Breast epithelium (tissue), 3 donors: ENCODE measurements around the gene EPS8L3.

Source experiments
- POLR2A ChIP-seq: fragments of 450-650 bp; IDR thresholded peaks from one replicate; pipeline ENCODE4 v1.6.1; 2016; ENCODE audit warnings: antibody characterized with exemption, mild to moderate bottlenecking, moderate library complexity
- POLR2AphosphoS5 ChIP-seq, 3 donors: sonication (generic); formaldehyde crosslinking; IDR thresholded peaks; one replicate each; pipeline ENCODE4 v1.6.1; 2017; ENCODE audit warnings: antibody characterized with exemption in 3 of 3
- TF ChIP-seq, protein P1 (sequence below), 3 donors: fragments of 450-650 bp; IDR thresholded peaks; one replicate each; pipeline ENCODE4 v1.5.1; 2016 to 2017; ENCODE audit warnings: antibody characterized with exemption in 3 of 3, mild to moderate bottlenecking in 3 of 3, moderate library complexity in 3 of 3

DNA sequence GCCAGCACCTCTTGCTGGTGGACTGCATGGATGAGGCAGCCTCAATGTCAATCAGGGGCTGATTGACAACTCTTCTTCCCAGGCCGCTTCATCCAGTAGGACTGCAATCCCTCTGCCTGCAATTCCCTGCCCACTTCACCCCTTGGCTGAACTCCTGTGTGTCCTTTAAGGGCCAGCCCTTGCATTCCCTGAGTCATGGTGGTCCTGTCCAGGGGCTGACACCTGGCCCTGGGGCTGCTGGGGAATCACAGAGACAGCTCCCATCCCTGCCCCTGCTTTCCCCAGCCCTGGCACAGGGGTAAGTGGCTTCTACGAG lies 4.6 kb upstream of the EPS8L3 start:
- TF ChIP-seq POLR2AphosphoS5 (IDR thresholded peaks at IDR 0.05) (no peak), POLR2A (no peak)
- TF ChIP-seq, protein P1, sequence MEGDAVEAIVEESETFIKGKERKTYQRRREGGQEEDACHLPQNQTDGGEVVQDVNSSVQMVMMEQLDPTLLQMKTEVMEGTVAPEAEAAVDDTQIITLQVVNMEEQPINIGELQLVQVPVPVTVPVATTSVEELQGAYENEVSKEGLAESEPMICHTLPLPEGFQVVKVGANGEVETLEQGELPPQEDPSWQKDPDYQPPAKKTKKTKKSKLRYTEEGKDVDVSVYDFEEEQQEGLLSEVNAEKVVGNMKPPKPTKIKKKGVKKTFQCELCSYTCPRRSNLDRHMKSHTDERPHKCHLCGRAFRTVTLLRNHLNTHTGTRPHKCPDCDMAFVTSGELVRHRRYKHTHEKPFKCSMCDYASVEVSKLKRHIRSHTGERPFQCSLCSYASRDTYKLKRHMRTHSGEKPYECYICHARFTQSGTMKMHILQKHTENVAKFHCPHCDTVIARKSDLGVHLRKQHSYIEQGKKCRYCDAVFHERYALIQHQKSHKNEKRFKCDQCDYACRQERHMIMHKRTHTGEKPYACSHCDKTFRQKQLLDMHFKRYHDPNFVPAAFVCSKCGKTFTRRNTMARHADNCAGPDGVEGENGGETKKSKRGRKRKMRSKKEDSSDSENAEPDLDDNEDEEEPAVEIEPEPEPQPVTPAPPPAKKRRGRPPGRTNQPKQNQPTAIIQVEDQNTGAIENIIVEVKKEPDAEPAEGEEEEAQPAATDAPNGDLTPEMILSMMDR (IDR thresholded peaks at IDR 0.05) = no peak
